ENCODE data around the gene TAS1R2. TPM values are rescaled to one million over a fixed set of nuclear protein-coding genes. Genes with fewer than 3 reads are reported as not detected.

TAS1R2 gene
- total RNA-seq, 1 donor from 2014 or later = not detected

DNA sequence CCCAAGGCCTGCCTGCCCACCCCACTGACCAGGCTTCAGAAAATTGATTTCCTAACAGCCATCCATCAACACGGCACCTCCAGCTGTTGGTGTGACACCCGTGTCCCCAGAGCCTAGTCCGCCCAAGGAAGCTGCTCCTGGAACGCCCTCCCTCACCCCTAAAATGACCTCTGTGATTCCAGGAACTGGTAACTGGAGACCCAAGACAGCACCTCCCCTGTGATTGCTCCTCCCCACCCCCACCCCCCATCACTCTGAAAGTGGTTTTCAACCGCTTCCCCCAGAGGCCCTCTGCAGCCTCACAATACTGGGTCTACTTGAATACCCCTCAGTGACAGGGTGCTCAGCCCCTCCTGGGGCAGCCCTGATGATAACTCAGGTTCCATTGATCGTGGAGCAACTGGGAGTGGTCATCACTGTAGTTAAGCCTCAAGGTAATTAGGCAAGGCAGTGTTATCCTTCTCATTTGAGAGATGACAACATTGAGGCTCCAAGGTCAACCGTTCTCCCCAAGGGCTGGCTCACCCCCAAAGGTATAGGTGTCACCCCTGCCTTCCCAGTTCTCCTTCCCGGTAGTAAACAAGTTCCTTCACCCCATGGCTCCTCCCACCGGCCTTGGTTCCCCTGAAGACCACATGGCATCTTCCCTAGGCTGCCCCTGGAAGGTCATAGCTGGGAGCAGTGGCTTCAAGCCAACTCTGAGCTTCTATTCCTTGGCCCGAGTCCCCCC lies 52.0 kb downstream of the TAS1R2 start:
- H3K4me1 Mint-ChIP-seq = peaks cover 8% of the 10 kb centered on the region
- no peaks in the 10 kb centered on the region for H3K27me3 ChIP-seq
- H3F3A ChIP-seq (ENCODE audit: low read depth) = no peaks in the 10 kb centered on the region
- peaks cover 12% of the 10 kb centered on the region for H3K4me1 ChIP-seq
- no peak for DNase-seq (ENCODE audit: low spot score)
- no peaks in the 10 kb centered on the region for H3K9me3 ChIP-seq (ENCODE audit: low read depth)
- H3K4me3 Mint-ChIP-seq = no peak overlapping the region
- H3K27ac Mint-ChIP-seq = no peak overlapping the region
- H3K4me2 ChIP-seq = no peak overlapping the region
- H3K4me3 ChIP-seq = no peak overlapping the region
- H3K36me3 ChIP-seq = no peaks in the 10 kb centered on the region
- H3K9me3 Mint-ChIP-seq = no peaks in the 10 kb centered on the region
- no peak overlapping the region for H2AFZ ChIP-seq (replicated peaks)
- no peak overlapping the region for H3K27ac ChIP-seq
- no peaks in the 10 kb centered on the region for H3K79me2 ChIP-seq (ENCODE audit: low read depth)
- no peak for TF ChIP-seq EZH2phosphoT487 (IDR thresholded peaks at IDR 0.05)
- TF ChIP-seq, protein P1, sequence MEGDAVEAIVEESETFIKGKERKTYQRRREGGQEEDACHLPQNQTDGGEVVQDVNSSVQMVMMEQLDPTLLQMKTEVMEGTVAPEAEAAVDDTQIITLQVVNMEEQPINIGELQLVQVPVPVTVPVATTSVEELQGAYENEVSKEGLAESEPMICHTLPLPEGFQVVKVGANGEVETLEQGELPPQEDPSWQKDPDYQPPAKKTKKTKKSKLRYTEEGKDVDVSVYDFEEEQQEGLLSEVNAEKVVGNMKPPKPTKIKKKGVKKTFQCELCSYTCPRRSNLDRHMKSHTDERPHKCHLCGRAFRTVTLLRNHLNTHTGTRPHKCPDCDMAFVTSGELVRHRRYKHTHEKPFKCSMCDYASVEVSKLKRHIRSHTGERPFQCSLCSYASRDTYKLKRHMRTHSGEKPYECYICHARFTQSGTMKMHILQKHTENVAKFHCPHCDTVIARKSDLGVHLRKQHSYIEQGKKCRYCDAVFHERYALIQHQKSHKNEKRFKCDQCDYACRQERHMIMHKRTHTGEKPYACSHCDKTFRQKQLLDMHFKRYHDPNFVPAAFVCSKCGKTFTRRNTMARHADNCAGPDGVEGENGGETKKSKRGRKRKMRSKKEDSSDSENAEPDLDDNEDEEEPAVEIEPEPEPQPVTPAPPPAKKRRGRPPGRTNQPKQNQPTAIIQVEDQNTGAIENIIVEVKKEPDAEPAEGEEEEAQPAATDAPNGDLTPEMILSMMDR (IDR thresholded peaks at IDR 0.05) = no peak
- TF ChIP-seq EZH2 (IDR thresholded peaks at IDR 0.05) = no peak
- peaks cover 14% of the 10 kb centered on the region for H3K27me3 Mint-ChIP-seq (ENCODE audit: insufficient read depth, low read depth)
- no peaks in the 10 kb centered on the region for H3K36me3 Mint-ChIP-seq
- H4K20me1 ChIP-seq (ENCODE audit: low read depth) = no peaks in the 10 kb centered on the region
- H3K9ac ChIP-seq = no peak overlapping the region

DNA sequence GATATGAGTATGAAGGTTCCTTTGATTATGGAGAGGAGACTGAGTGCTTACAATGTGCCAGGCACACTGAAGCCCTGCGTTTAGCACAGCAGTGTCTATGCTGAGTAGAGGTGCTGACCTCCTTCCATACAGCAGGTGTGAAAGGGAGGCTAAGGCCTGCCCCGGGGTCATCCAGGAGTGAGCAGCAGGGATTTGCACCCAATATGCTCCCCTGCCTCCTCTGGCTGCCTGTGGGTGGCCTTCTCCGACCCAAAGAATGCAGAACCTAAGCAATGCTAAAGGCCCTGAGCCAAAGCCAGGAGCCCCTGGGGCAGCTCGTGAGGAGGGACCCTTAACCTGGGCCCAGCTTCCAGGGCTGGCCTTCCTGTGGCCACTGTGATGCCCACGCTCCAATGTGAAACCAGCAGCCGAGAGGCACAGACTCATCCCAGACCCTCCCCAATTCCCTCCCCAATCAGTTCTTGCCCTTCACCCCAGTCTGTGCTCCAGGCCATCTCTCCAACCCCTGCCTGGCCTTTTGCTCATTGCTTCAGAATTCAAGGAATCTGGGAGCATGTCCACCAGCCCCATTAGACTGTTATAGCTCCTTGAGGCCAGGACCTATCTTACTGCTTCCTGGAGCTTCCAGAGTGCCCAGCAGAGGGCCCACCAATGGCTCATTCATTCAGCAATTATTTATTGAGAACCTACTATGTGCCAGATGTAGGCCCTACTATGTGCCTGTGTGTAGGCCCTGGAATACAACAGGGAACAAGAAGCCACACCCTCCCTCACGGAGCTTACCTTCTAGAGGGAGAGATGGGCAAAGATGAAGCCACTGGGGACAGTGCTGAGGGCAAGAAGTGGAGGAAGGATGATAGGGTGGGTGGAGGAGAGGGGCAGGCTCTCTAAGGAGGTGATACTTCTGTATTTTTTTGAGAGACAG lies 53.3 kb downstream of the TAS1R2 start:
- H3K4me3 ChIP-seq = no peak overlapping the region
- TF ChIP-seq, protein P1 (IDR thresholded peaks at IDR 0.05) = peak; percentile 8
- TF ChIP-seq EZH2 (IDR thresholded peaks at IDR 0.05) = no peak
- H3K27me3 Mint-ChIP-seq (ENCODE audit: insufficient read depth, low read depth) = peaks cover 14% of the 10 kb centered on the region

GRCh38 chr1:18805150-18805879 lies 54.1 kb downstream of the TAS1R2 start:
- H3K4me3 Mint-ChIP-seq = peak overlapping the region; percentile 25
- H3K79me2 ChIP-seq (ENCODE audit: low read depth) = no peaks in the 10 kb centered on the region
- H3K4me3 ChIP-seq = no peak overlapping the region
- no peaks in the 10 kb centered on the region for H3K9me3 Mint-ChIP-seq
- H3K36me3 ChIP-seq = no peaks in the 10 kb centered on the region
- H3K4me1 Mint-ChIP-seq = peaks cover 5% of the 10 kb centered on the region
- peaks cover 10% of the 10 kb centered on the region for H3K27me3 Mint-ChIP-seq (ENCODE audit: insufficient read depth, low read depth)
- no peak overlapping the region for H3K27ac Mint-ChIP-seq
- no peaks in the 10 kb centered on the region for H3K27me3 ChIP-seq
- no peak overlapping the region for H3K9ac ChIP-seq
- H3F3A ChIP-seq (ENCODE audit: low read depth) = no peaks in the 10 kb centered on the region
- no peaks in the 10 kb centered on the region for H3K36me3 Mint-ChIP-seq
- no peak overlapping the region for H3K27ac ChIP-seq
- no peak for DNase-seq (ENCODE audit: low spot score)
- no peaks in the 10 kb centered on the region for H4K20me1 ChIP-seq (ENCODE audit: low read depth)
- TF ChIP-seq EZH2 (IDR thresholded peaks at IDR 0.05) (no peak), EZH2phosphoT487 (IDR thresholded peaks at IDR 0.05) (no peak)
- TF ChIP-seq, protein P1 (IDR thresholded peaks at IDR 0.05) = no peak
- no peaks in the 10 kb centered on the region for H3K9me3 ChIP-seq (ENCODE audit: low read depth)
- peaks cover 12% of the 10 kb centered on the region for H3K4me1 ChIP-seq
- no peak overlapping the region for H3K4me2 ChIP-seq
- no peak overlapping the region for H2AFZ ChIP-seq (replicated peaks)

More for the DNA sequence above, 53.3 kb downstream of the TAS1R2 start:
- DNase-seq (ENCODE audit: low spot score) = no peak
- Histone ChIP-seq H3K4me1 (peaks cover 12% of the 10 kb centered on the region), H2AFZ (replicated peaks) (no peak overlapping the region), H3K9me3 (ENCODE audit: low read depth) (no peaks in the 10 kb centered on the region), H3K79me2 (ENCODE audit: low read depth) (no peaks in the 10 kb centered on the region), H3F3A (ENCODE audit: low read depth) (no peaks in the 10 kb centered on the region), H3K4me2 (no peak overlapping the region), H4K20me1 (ENCODE audit: low read depth) (no peaks in the 10 kb centered on the region), H3K27ac (no peak overlapping the region), H3K36me3 (no peaks in the 10 kb centered on the region), H3K9ac (no peak overlapping the region), H3K27me3 (no peaks in the 10 kb centered on the region)
- no peak overlapping the region for H3K4me3 Mint-ChIP-seq
- H3K36me3 Mint-ChIP-seq = no peaks in the 10 kb centered on the region
- peaks cover 8% of the 10 kb centered on the region for H3K4me1 Mint-ChIP-seq
- H3K9me3 Mint-ChIP-seq = no peaks in the 10 kb centered on the region
- H3K27ac Mint-ChIP-seq = no peak overlapping the region

Measured in neural progenitor cell (in vitro differentiated cells).